HG03108 (cell line): ENCODE results near the gene VDAC1.
"Not testable (repeated sequence)": the region's sequence is repeated elsewhere in the genome, so short reads cannot be mapped to it uniquely, and the experiment has no call there.

Experiments
- ATAC-seq: cut with Tn5 transposase; IDR thresholded peaks from one replicate; pipeline ENCODE4 v1.9.1; 2021; ENCODE audit warnings: moderate library complexity; ENCODE audit not compliant: unreplicated experiment

The VDAC1 gene

GRCh38 chr5:133942614-133943474, 61.9 kb downstream of the VDAC1 start:
- no peak for ATAC-seq

- ATAC-seq: no peak
Observed at GRCh38 chr5:133941456-133942196, 63.1 kb downstream of the VDAC1 start.

GRCh38 chr5:133939668-133940067, 65.1 kb downstream of the VDAC1 start:
- no peak for ATAC-seq

DNA sequence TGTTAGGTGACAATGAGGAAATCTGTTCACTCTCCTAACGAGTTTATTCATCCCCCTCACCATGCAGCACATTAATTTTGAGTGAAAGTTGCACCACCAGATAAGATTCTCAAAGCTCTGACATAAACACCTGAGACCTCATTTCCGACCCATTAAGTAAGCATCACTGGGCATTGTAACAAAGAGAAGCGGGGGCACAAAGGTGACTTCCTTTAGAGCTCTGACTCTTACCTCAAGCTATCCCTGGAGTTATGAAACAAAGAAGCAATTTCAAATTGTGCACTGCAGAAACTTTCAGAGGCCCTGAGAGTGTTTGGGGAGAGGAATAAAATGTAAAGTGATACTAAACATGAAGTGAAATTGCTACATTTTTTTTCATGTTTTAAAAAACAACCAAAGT, 65.8 kb downstream of the VDAC1 start:
- ATAC-seq: peak; percentile 62

DNA sequence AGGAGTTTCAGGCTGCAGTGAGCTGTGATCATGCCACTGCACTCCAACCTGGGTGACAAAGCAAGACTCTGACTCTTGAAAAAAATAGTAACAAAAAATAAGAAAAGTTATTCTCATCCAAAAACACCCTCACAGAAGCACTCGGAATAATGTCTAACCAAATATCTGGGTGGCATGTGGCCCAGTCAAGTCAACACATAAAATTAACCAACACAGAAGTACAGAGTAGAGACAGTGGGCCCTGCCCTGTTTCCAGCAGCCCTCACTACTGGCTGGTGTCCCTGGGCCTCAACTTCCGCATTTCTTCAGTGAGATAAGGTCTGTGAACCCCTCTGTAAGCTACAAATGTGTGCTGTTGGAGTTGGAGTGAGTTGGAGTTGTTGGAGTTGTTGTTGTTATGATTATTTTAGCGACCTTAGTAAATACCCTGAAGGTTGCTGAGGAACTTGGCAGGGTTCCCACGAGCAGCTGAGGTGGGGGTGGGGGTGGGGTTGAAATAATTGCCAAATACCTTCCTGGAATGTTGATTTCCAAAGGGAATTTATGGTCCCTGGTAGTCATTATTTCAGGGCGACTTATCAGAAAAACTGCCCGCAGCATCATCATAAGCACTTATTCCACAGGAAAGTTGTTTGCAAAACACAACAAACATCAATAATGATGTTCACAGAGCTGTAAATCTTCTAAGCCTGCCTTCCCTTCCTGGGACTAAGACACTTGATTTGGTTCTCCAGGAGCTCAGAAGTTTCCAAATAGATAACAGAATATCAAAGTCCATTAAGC, 66.5 kb downstream of the VDAC1 start:
- no peak for ATAC-seq

DNA sequence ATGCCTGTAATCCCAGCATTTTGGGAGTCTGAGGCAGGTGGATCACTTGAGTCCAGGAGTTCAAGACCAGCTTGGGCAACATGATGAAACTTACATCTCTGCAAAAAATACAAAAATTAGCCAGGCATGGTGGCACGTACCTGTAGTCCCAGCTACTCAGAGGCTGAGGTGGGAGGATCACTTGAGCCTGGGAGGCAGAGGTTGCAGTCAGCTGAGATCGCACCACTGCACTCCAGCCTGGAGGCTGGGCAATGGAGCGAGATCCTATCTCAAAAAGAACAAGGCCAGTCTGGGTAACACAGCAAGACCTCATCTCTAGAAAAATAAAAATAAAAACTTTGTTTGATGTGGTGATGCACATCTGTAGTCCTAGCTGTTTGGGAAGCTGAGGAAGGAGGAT, 67.1 kb downstream of the VDAC1 start:
- not testable (repeated sequence) for ATAC-seq

DNA sequence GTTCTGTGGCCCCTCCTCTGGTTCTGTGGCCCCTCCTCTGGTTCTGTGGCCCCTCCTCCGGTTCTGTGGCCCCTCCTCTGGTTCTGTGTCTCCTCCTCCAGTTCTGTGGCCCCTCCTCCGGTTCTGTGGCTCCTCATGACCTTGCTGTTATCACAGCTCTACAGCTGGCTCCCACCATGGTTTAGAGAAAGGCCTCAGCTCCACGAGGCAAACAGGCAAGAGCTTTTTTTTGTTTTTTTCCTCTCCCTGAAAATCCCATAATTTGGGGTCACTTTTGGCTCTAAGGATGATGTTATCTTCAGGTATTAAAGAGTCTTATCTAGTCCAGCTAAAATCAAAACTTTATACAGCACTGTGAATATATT, 68.1 kb downstream of the VDAC1 start:
- ATAC-seq: no peak

DNA sequence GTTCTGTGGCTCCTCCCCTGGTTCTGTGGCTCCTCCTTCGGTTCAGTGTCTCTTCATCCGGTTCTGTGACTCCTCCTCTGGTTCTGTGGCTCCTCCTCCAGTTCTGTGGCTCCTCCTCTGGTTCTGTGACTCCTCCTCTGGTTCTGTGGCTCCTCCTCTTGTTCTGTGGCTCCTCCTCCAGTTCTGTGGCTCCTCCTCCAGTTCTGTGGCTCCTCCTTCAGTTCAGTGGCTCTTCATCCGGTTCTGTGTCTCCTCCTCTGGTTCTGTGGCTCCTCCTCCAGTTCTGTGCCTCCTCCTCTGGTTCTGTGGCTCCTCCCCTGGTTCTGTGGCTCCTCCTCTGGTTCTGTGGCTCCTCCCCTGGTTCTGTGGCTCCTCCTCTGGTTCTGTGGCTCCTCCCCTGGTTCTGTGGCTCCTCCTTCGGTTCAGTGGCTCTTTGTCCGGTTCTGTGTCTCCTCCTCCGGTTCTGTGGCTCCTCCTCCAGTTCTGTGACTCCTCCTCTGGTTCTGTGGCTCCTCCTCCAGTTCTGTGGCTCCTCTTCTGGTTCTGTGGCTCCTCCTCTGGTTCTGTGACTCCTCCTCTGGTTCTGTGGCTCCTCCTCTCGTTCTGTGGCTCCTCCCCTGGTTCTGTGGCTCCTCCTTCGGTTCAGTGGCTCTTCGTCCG, 68.7 kb downstream of the VDAC1 start:
- not testable (repeated sequence) for ATAC-seq

DNA sequence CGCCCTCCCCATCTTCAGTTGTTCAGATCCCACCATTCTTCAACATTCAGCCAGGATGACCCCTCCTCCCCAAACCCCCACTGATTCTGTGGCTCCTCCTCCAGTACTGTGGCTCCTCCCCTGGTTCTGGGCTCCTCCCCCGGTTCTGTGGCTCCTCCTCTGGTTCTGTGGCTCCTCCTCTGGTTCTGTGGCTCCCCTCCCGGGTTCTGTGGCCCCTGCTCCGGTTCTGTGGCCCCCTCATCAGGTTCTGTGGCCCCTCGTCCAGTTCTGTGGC, 69.2 kb downstream of the VDAC1 start:
- no peak for ATAC-seq

DNA sequence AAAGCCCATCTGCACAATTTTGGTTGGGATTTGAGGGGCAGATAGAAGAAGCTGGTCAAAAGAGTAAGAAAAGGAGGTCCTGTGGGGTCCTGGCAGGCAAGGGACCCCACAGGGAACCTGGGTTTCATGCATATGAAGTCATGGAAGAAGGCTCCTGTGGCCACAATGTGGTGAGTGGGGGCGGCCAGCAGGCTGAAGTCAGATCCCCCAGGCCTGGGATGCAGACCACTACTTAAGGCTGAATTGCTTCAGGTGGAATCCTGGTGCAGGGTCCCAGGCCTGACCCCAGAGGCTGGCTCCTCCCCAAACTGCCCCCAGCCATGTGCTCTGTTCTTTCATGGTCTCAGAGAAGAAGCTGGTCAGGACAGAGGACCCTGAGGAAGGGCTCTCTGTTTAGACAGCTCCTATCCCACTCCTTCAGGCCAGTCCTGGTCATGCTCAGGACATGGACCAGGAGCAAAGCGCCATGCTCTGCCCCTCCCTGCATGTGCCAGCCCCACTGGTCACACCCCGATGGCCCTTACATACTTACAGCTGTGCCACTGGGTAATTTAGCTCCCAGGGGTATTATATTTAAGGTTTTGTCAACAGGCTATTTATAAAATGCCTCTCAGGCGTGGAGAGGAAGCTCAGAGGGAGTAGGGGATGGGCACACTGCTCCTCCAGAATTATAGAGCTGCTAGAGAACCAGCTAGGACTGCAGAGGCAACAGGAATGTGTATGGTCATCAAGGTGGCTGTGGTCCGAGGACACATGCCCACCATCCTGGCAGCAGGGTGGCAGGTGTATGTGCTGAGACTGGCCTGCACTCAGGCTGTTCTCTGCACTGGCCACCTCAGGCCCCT, 69.7 kb downstream of the VDAC1 start:
- ATAC-seq: peak; percentile 48

DNA sequence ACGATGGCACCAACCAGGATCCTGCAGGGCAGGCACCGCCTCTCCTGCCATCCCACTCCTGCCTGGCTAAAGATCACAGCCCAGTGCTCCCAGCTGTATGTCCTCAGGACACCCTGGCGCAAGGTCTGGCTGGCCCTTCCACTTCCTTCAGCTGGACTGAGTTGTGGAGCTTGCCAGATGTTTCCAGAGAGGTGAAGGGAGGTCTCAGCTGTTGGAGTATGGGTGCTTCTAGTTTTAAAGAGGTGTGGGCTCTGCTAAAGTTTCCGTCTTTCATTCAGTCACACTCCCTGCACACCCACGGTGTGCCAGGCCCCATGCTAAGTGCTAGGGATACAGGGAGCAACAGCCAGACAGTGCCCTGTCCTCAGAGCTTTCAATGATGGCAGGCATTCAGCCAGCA, 70.5 kb downstream of the VDAC1 start:
- ATAC-seq: no peak

- no peak for ATAC-seq
Observed at GRCh38 chr5:133933670-133934295, 71.0 kb downstream of the VDAC1 start.

GRCh38 chr5:133933169-133933509, 71.6 kb downstream of the VDAC1 start:
- no peak for ATAC-seq

DNA sequence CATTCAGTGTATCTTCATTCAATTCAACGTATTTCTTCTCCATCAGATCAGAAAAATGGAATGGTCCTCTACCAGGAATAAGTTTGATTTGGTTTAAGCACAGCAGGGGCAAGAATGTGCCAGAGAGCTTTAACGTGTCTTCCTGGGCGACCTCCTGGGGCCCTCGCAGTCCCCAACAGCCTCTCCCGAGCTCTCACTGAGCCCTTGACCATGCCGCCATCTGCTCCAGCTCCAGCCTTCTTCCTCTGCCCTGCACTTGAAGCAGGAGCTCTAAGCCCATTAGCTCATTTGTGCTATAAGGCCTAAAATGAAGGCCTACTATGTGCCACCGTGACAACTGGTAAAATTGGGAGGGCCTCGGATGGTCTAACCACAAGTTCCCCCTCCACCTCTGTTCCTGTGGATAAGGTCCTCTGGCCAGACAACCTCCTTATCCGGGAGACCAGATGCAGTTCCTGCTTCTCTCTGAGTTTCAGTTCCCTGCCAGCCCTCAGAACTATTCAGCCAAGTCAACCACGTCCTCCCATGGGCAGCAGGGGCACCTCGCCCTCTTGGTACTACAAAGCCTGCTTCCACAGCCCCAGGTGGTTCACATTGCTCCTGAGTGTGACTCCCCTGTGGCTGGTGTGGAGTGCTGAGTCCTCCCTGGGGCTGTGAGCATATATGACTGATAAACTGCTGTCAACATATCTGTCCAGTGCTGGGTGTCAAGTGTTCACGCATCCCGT, 72.2 kb downstream of the VDAC1 start:
- no peak for ATAC-seq

DNA sequence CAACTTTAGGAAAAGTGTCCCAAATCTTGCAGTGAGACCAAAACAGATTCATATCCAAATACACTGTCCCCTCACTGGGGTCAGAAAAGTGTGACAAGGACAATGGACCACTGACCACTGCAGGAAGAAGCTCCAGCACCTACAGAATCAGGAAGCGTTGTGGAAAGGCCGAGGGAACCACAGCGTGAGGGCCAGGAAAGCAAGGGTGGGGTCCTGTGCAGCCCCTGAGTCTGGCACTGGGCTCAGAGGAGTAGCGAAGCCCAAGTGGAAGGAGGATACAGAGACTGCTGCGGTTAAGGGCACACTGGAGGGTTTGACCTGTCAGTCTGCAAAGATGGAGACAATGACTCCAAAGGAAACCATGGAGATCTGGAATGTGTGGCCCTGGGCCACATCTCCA, 73.2 kb downstream of the VDAC1 start:
- no peak for ATAC-seq

DNA sequence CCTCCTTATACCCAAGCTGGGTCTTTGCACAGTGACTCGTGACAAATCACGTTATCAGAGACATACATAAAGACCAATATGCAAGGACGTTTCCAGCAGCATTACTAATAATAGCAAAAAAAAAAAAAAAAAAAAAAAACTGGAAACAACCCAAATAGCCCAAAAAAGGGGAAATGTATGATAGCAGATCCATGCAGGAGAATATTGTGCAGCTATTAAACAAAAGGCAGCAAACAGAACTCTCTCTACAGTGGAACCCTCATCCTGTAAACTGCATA, 74.0 kb downstream of the VDAC1 start:
- no peak for ATAC-seq

DNA sequence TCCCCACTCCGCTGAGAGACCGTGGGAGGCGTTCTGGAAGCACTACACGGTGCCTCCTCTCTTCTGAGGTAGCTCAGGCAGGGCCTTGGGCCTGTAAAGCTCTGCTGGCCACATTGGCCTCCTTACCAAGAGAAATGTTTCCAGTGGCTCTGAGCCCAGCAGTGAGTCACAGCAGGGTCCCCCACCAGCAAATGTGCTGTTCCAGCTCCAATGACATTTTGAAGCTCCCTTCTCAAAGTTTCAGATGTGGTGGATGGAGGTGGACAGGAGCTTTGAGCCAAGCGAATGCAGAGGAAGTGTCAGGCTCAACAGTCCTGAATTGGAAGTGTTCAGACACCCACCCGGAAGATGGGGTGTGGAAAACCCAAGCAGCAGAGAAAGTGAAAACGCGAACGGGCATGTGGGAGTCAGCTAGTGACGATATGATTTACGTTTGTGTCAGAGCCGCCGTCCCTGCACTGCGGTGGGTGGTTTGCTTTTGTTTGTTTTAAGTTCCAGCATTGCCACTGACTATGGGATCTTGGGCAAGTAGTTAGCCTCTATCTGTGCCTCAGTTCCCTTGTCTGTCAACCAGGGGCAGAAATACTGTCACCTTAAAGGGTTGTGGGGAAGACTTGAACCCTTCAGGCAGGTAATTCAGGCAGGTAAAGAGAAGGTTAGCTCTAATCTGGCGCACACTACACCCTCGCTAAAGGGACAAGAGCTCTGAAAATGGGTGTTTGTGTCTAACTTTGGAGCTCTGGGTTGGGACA, 74.5 kb downstream of the VDAC1 start:
- peak; percentile 31 for ATAC-seq

GRCh38 chr5:133928587-133929393, 76.0 kb downstream of the VDAC1 start:
- peak; percentile 26 for ATAC-seq
